ENCODE data around the gene JPH3.

DNA sequence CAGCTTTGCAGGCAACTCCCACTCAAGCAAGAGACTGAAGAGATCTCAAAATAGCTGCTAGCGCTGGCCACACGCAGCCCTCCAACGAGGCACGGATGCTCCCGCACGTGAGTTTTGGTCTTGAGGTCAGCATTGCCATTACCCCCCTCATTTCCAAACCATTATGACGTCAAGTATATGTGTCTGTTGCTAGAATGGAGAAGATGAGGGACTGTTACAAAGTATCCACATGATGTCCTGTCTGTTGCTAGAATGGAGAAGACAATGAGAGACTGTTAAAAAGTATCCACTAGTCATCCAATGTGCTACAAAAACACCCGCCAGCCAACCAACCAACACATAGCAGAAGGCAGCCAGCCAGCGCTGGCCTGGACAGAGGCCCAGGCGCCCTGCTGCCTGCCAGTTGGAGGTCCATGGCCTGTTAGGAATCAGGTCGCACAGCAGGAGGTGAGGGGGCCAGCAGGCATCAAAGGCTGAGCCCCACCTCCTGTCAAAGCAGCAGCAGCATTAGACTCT lies 138.7 kb downstream of the JPH3 start:
- TF ChIP-seq, protein P1, sequence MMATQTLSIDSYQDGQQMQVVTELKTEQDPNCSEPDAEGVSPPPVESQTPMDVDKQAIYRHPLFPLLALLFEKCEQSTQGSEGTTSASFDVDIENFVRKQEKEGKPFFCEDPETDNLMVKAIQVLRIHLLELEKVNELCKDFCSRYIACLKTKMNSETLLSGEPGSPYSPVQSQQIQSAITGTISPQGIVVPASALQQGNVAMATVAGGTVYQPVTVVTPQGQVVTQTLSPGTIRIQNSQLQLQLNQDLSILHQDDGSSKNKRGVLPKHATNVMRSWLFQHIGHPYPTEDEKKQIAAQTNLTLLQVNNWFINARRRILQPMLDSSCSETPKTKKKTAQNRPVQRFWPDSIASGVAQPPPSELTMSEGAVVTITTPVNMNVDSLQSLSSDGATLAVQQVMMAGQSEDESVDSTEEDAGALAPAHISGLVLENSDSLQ (IDR thresholded peaks at IDR 0.05): no peak
- TF ChIP-seq SP1 (IDR thresholded peaks at IDR 0.05) (no peak), TARDBP (IDR thresholded peaks at IDR 0.05) (no peak), SUZ12 (IDR thresholded peaks at IDR 0.05) (no peak), FOXM1 (IDR thresholded peaks at IDR 0.05; ENCODE audit: borderline replicate concordance) (no peak), NFRKB (IDR thresholded peaks at IDR 0.05) (no peak), ELF4 (IDR thresholded peaks at IDR 0.05) (no peak), LEF1 (IDR thresholded peaks at IDR 0.05; ENCODE audit: borderline replicate concordance) (no peak), CTBP1 (IDR thresholded peaks at IDR 0.05; ENCODE audit: borderline replicate concordance) (no peak), ARNT (IDR thresholded peaks at IDR 0.05) (no peak), ZNF384 (IDR thresholded peaks at IDR 0.05) (no peak), FOXK2 (IDR thresholded peaks at IDR 0.05) (no peak), BHLHE40 (IDR thresholded peaks at IDR 0.05; ENCODE audit: borderline replicate concordance) (no peak), HDGF (IDR thresholded peaks at IDR 0.05; ENCODE audit: borderline replicate concordance) (no peak)

All from HEK293T (cell line).